ENCODE results near the gene NAMPT. TPM values are rescaled to one million over a fixed set of nuclear protein-coding genes. Genes with fewer than 3 reads are reported as not detected.

Gene NAMPT
- total RNA-seq, 2 donors from 2014 or later = 101 to 111 TPM

DNA sequence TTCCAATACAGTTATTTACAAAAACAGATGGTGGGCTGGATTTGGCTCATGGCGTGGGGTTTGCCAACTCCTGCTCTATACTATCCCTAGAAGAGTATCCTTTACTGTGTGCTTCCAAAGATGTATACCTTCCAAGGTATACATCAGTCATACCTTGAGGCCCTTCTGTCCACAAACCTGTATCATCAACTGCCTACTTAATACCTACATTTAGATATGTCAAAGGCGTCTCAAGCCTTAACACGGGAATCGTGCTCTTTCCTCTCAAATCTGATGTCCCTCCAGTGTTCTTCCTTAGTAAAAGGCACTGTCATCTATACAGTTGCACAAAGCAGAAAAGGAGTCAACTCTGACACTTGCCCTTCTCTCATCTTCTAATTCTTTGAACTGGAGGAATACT, 36.9 kb downstream of the NAMPT start:
- H3K4me1 ChIP-seq (ENCODE audit: control insufficient read depth, insufficient read depth, low read length) = no peaks in the 10 kb centered on the region
- H3K9me3 Mint-ChIP-seq = peaks cover 21% of the 10 kb centered on the region
- H3K4me3 ChIP-seq (ENCODE audit: low read length) = peak overlapping the region; percentile 50
- TF ChIP-seq, protein P1, sequence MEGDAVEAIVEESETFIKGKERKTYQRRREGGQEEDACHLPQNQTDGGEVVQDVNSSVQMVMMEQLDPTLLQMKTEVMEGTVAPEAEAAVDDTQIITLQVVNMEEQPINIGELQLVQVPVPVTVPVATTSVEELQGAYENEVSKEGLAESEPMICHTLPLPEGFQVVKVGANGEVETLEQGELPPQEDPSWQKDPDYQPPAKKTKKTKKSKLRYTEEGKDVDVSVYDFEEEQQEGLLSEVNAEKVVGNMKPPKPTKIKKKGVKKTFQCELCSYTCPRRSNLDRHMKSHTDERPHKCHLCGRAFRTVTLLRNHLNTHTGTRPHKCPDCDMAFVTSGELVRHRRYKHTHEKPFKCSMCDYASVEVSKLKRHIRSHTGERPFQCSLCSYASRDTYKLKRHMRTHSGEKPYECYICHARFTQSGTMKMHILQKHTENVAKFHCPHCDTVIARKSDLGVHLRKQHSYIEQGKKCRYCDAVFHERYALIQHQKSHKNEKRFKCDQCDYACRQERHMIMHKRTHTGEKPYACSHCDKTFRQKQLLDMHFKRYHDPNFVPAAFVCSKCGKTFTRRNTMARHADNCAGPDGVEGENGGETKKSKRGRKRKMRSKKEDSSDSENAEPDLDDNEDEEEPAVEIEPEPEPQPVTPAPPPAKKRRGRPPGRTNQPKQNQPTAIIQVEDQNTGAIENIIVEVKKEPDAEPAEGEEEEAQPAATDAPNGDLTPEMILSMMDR (conservative IDR thresholded peaks at IDR 0.05) = no peak
- H3K27me3 Mint-ChIP-seq (ENCODE audit: insufficient read depth) = no peaks in the 10 kb centered on the region
- no peak for DNase-seq
- H3K36me3 Mint-ChIP-seq (ENCODE audit: low read depth) = peaks cover 41% of the 10 kb centered on the region
- H3K9me3 ChIP-seq (ENCODE audit: control insufficient read depth, low read length) = peaks cover 52% of the 10 kb centered on the region
- no peaks in the 10 kb centered on the region for H3K27me3 ChIP-seq (ENCODE audit: control insufficient read depth, insufficient read depth, low read length, poor library complexity, severe bottlenecking)
- H3K27ac ChIP-seq (ENCODE audit: low read depth, low read length) = no peak overlapping the region
- H3K9ac ChIP-seq (ENCODE audit: extremely low read depth, low read length, poor library complexity, severe bottlenecking) = no peak overlapping the region
- no peak overlapping the region for H3K27ac Mint-ChIP-seq
- 95 to 100% methylated on average over 3 to 4 of the region's 4 CpGs for WGBS, 2 experiments (ENCODE audit: insufficient coverage in 1 of 2, insufficient read length in 1 of 2)
- H3K4me3 Mint-ChIP-seq = no peak overlapping the region
- peaks cover 3% of the 10 kb centered on the region for H3K4me1 Mint-ChIP-seq
- peaks cover 52% of the 10 kb centered on the region for H3K36me3 ChIP-seq (ENCODE audit: control insufficient read depth, insufficient read depth, low read length)

DNA sequence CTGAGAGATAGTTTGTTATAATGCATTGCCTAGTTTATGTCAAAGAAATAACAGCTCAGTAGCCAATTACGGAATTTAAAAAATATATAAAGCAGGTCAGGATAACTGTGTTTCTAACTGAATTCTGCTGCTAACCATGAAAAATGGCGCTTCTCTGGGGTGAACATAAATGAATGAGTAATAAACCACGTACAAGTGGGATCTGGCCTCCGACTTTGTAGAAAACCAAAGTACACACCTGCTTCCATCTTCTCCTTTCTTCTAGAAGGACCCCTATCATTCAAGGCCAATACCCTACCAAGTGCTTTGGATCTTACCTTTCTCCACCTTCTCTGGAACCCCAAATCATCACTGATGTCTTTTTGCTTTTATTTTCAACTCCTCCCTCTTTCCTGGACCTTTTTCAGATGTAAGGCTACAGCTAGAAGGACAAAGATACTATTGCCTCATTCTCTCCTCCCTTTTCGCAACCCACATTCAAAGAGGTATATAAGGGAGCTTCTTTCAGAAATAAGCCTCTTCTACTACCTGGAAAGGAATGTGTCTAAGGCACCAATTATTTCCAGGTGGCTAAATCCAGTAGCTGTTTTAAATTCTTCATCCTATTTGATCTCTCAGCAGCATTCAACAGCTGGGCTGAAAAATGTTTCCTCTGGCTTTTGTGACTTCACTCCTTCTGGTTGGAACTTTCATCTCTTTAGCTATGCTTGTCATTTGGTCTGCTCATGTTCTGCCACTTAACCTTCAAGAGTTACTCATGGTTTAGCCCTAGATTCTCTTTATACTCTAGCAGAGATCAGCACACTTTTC, 37.7 kb downstream of the NAMPT start:
- Histone ChIP-seq H3K4me3 (ENCODE audit: low read length) (peak overlapping the region; percentile 50), H3K27me3 (ENCODE audit: control insufficient read depth, insufficient read depth, low read length, poor library complexity, severe bottlenecking) (no peaks in the 10 kb centered on the region), H3K36me3 (ENCODE audit: control insufficient read depth, insufficient read depth, low read length) (peaks cover 45% of the 10 kb centered on the region), H3K9me3 (ENCODE audit: control insufficient read depth, low read length) (peaks cover 52% of the 10 kb centered on the region), H3K27ac (ENCODE audit: low read depth, low read length) (no peak overlapping the region), H3K4me1 (ENCODE audit: control insufficient read depth, insufficient read depth, low read length) (no peaks in the 10 kb centered on the region), H3K9ac (ENCODE audit: extremely low read depth, low read length, poor library complexity, severe bottlenecking) (no peak overlapping the region)
- Mint-ChIP-seq H3K27me3 (ENCODE audit: insufficient read depth) (no peaks in the 10 kb centered on the region), H3K9me3 (peaks cover 21% of the 10 kb centered on the region), H3K27ac (no peak overlapping the region), H3K4me1 (peaks cover 8% of the 10 kb centered on the region), H3K36me3 (ENCODE audit: low read depth) (peaks cover 37% of the 10 kb centered on the region), H3K4me3 (no peak overlapping the region)
- no peak for DNase-seq
- TF ChIP-seq, protein P1 (conservative IDR thresholded peaks at IDR 0.05) = no peak
- 67 to 76% methylated on average over 4 to 5 of the region's 5 CpGs for WGBS, 2 experiments (ENCODE audit: insufficient coverage in 1 of 2, insufficient read length in 1 of 2)

DNA sequence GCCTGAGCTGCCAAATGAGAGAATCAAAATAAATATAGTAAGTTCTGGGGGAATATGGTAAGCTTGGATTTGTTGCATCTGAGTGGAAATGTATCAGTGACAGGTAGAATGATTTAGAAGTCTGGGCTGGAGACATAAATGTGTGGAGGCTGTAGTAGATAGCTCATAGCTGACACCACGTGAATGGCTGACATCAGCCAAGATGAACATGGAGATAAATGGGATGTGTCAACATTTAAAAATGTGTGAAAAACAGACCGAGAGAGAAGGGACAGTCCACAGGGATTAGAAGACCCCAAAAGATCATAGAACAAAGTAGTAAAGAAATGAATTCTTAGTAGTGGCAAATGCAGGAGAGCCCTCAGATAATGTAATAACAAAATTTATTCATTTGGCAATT, 40.9 kb downstream of the NAMPT start:
- Mint-ChIP-seq H3K4me1 (peaks cover 8% of the 10 kb centered on the region), H3K4me3 (no peak overlapping the region), H3K36me3 (ENCODE audit: low read depth) (peaks cover 22% of the 10 kb centered on the region), H3K27me3 (ENCODE audit: insufficient read depth) (no peaks in the 10 kb centered on the region), H3K27ac (no peak overlapping the region), H3K9me3 (peaks cover 21% of the 10 kb centered on the region)
- H3K27ac ChIP-seq (ENCODE audit: low read depth, low read length) = no peak overlapping the region
- no peaks in the 10 kb centered on the region for H3K27me3 ChIP-seq (ENCODE audit: control insufficient read depth, insufficient read depth, low read length, poor library complexity, severe bottlenecking)
- 94 to 95% methylated on average over 2 of the region's 2 CpGs for WGBS, 2 experiments (ENCODE audit: insufficient coverage in 1 of 2, insufficient read length in 1 of 2)
- H3K4me3 ChIP-seq (ENCODE audit: low read length) = no peak overlapping the region
- TF ChIP-seq, protein P1 (conservative IDR thresholded peaks at IDR 0.05) = no peak
- H3K9me3 ChIP-seq (ENCODE audit: control insufficient read depth, low read length) = peaks cover 33% of the 10 kb centered on the region
- H3K4me1 ChIP-seq (ENCODE audit: control insufficient read depth, insufficient read depth, low read length) = no peaks in the 10 kb centered on the region
- H3K36me3 ChIP-seq (ENCODE audit: control insufficient read depth, insufficient read depth, low read length) = peaks cover 22% of the 10 kb centered on the region
- DNase-seq = no peak
- H3K9ac ChIP-seq (ENCODE audit: extremely low read depth, low read length, poor library complexity, severe bottlenecking) = no peak overlapping the region

Measured in endodermal cell (in vitro differentiated cells).